ENCODE measurements around the gene IL3RA.
"Not testable (repeated sequence)": the region's sequence is repeated elsewhere in the genome, so short reads cannot be mapped to it uniquely, and the experiment has no call there.

Gene IL3RA

DNA sequence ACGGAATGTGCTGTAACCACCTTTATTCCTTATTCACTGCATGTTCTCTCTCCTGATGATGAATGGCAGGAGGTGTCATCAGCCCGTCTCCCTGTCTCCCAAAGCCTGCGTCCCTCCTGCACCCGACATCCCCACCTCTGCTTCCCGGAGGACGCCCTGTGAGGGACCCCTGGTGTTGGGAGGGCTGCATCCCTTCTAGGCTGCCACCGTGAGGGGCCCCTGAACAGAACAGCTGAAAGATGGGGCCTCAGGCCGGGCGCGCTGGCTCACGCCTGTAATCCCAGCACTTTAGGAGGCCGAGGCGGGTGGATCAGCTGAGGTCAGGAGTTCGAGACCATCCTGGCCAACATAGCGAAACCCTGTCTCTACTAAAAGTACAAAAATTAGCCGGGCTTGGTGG lies 89.7 kb downstream of the IL3RA start:
- not testable (repeated sequence) for DNase-seq

DNA sequence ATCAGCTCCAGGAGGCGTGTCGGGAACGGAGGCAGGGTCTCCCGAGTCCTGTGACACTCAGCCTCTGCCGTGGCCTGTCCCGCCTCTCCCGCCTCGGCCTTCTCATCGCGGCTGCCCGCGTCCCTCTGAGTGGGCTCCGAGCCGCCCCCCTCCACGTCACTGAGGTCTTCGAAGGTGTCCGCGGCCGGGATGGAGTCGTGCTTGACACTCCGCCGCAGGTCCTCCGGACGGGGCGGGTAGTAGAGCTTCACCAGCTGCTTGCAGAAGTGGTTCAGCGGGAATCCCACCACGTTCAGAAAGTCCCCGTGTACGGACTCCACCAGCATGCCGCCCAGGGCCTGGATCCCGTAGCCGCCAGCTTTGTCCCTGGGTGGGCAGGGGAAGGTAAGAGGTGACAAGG lies 91.2 kb downstream of the IL3RA start:
- no peak for DNase-seq

DNA sequence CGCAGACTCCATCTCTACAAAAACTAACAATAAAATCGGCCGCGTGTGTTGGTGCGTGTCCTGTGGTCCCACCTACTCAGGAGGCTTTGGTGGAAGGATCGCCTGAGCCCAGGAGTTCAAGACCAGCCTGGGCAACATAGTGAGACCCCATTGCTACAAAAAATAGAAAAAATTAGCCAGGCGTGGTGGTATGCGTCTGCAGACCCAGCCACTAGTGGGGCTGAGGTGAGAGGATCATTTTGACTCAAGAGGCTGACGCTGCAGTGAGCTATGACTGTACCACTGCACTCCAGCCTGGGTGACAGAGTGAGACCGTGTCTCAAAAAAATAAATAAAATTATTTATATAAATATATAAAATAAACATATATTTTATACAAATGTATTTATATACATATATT lies 93.9 kb downstream of the IL3RA start:
- no peak for DNase-seq
